Ovary (tissue), 9 donors: ENCODE data around the gene SORL1. TPM values are rescaled to one million over a fixed set of nuclear protein-coding genes. Genes with fewer than 3 reads are reported as not detected.

Experiments
- DNase-seq, 5 donors: peaks; one replicate each; pipeline ENCODE4 v3.0.0-alpha.2; 2019 to 2020
- H3K27ac ChIP-seq, 2 donors: fragments of 200-600 bp; one replicate each; pipeline versions ENCODE4 v1.5.1 to v1.8.0; 2019 to 2022
- H3K27me3 ChIP-seq: fragments of 200-600 bp; one replicate; pipeline ENCODE4 v1.8.0; 2022
- H3K36me3 ChIP-seq: fragments of 200-600 bp; sonication (generic); one replicate; pipeline ENCODE4 v1.5.1; 2019
- H3K4me1 ChIP-seq: one replicate; pipeline ENCODE4 v1.8.1; 2013; ENCODE audit warnings: mild to moderate bottlenecking, moderate library complexity; ENCODE audit not compliant: insufficient read depth
- H3K4me3 ChIP-seq: fragments of 200-600 bp; sonication (generic); one replicate; pipeline ENCODE4 v1.5.1; 2017
- H3K9me3 ChIP-seq, 2 donors: fragments of 200-600 bp in 1 of 2; sonication (generic) in 1 of 2; one replicate each; pipeline versions ENCODE4 v1.5.1 to v1.8.1; 2013 to 2019; ENCODE audit warnings: mild to moderate bottlenecking in 1 of 2, moderate library complexity in 1 of 2
- CTCF ChIP-seq, 3 donors: fragments of 450-650 bp in 2 of 3; fragments of 200-600 bp in 1 of 3; IDR thresholded peaks; one replicate each; pipeline versions ENCODE4 v1.5.1 to v1.8.0; 2016 to 2022; ENCODE audit warnings: antibody characterized with exemption in 3 of 3, mild to moderate bottlenecking in 1 of 3
- EP300 ChIP-seq: sonication (generic); formaldehyde crosslinking; IDR thresholded peaks from one replicate; pipeline ENCODE4 v1.6.1; 2017; ENCODE audit warnings: antibody characterized with exemption
- POLR2A ChIP-seq: fragments of 450-650 bp; IDR thresholded peaks from one replicate; pipeline ENCODE4 v1.6.1; 2017; ENCODE audit warnings: antibody characterized with exemption, mild to moderate bottlenecking, moderate library complexity
- WGBS, 3 donors: extraction: QIAGEN DNeasy Blood & Tissue Kit in 1 of 3; methylation state at CpG; one replicate each; pipeline versions ENCODE4 v1.1.5 to v1.1.7; 2013 to 2017; 5-methylcytosine and 5-hydroxymethylcytosine counted together
- intact Hi-C, 4 donors: fragments of 100-400 bp; cut with DNase I; formaldehyde crosslinking; loops; one replicate each; pipeline versions ENCODE4 v1.11.0 to v1.15.1; 2022 to 2023
- polyA plus RNA-seq, 2 donors: library from polyadenylated mRNA; stranded (reverse); fragments of 200-250 nt in 1 of 2; fragments of 350-450 nt in 1 of 2; fragmentation: Illumina TruSeq in 1 of 2; extraction: RNeasy Lipid Tissue Mini Kit (QIAGEN cat#74804) in 1 of 2; gene quantifications; one replicate each; pipeline ENCODE4 v1.2.3, GENCODE V29; 2013 to 2014
- total RNA-seq, 7 donors: library from RNA; depleted of rRNA in 2 of 7; stranded (reverse); fragments of >200 nt in 2 of 7; fragmentation: NEBNext Ultra II Directional in 3 of 7; extraction: Animal tissue kit (Norgen Biotek cat#: 25700) in 3 of 7; gene quantifications; one replicate each; pipeline versions ENCODE4 v1.1.0 to v1.2.4, GENCODE V29; 2016 to 2023
- donor health status: DM: no; HTN: no; CAD: no; lungs with moderate emphysema.
- donor health status: DM: no; HTN: no; CAD: no.
- donor health status: Bipolar disorder and iron deficiency.
- donor health status: DM: yes; HTN: yes; CAD: no.
- donor health status: DM: no; HTN: no; CAD: no.
- donor health status: DM: yes; HTN: yes; CAD: no.

SORL1 gene
- total and polyA plus RNA-seq, 9 donors = 2.9 to 64.5 (median 23.4) TPM

- no peak for DNase-seq
- Histone ChIP-seq H3K9me3 (no peaks in the 10 kb centered on the region), H3K27me3 (no peaks in the 10 kb centered on the region), H3K4me3 (no peak overlapping the region), H3K4me1 (no peaks in the 10 kb centered on the region), H3K36me3 (no peaks in the 10 kb centered on the region), H3K27ac (no peak overlapping the region)
- intact Hi-C loops = no loop called here
- 90 to 97% (median 93%) methylated on average over 6 of the region's 6 CpGs for WGBS, 3 donors
- no peak for TF ChIP-seq POLR2A
- no peak for TF ChIP-seq CTCF (IDR thresholded peaks at IDR 0.05)
- no peak for TF ChIP-seq EP300
Measured at GRCh38 chr11:121559606-121560200, 107.6 kb downstream of the SORL1 start.

- no peaks in the 10 kb centered on the region for H3K36me3 ChIP-seq
- no peak for TF ChIP-seq CTCF (IDR thresholded peaks at IDR 0.05)
- no peak for TF ChIP-seq EP300
- TF ChIP-seq POLR2A = no peak
- H3K27ac ChIP-seq = no peak overlapping the region
- no peak for DNase-seq
- no peaks in the 10 kb centered on the region for H3K9me3 ChIP-seq
- H3K4me3 ChIP-seq = no peak overlapping the region
- no peaks in the 10 kb centered on the region for H3K4me1 ChIP-seq
- intact Hi-C loops = no loop called here
- H3K27me3 ChIP-seq = no peaks in the 10 kb centered on the region
Measured at GRCh38 chr11:121560236-121560635, 108.1 kb downstream of the SORL1 start.

GRCh38 chr11:121561240-121561639, 109.1 kb downstream of the SORL1 start:
- no peaks in the 10 kb centered on the region for H3K4me1 ChIP-seq
- H3K36me3 ChIP-seq = no peaks in the 10 kb centered on the region
- no peak overlapping the region for H3K27ac ChIP-seq
- no peaks in the 10 kb centered on the region for H3K27me3 ChIP-seq
- intact Hi-C loops = no loop called here
- no peak for TF ChIP-seq CTCF (IDR thresholded peaks at IDR 0.05)
- no peak for TF ChIP-seq EP300
- TF ChIP-seq POLR2A = no peak
- H3K9me3 ChIP-seq = no peaks in the 10 kb centered on the region
- WGBS, 3 donors = 81 to 86% (median 83%) methylated on average over 5 of the region's 5 CpGs
- H3K4me3 ChIP-seq = no peak overlapping the region
- no peak for DNase-seq

- TF ChIP-seq POLR2A (no peak), EP300 (no peak), CTCF (IDR thresholded peaks at IDR 0.05) (no peak)
- 58 to 67% (median 62%) methylated on average over 5 of the region's 5 CpGs for whole genome bisulfite sequencing, 3 donors
- H3K27ac ChIP-seq = no peak overlapping the region
- DNase-seq = no peak
- intact Hi-C loops = no loop called here
- H3K4me1 ChIP-seq = no peaks in the 10 kb centered on the region
- no peaks in the 10 kb centered on the region for H3K27me3 ChIP-seq
- H3K36me3 ChIP-seq = no peaks in the 10 kb centered on the region
- H3K9me3 ChIP-seq = no peaks in the 10 kb centered on the region
- H3K4me3 ChIP-seq = no peak overlapping the region
Measured at GRCh38 chr11:121561716-121562115, 109.6 kb downstream of the SORL1 start.
